Activated CD8-positive, alpha-beta memory T cell treated with anti-CD3 and anti-CD28 coated beads, Interleukin-2, amount 50 U/mL, for 24 hours (primary cell): Measurements from ENCODE around the gene CEACAM20.
"Not testable (repeated sequence)": the region's sequence is repeated elsewhere in the genome, so short reads cannot be mapped to it uniquely, and the experiment has no call there.

Experiments used
- DNase-seq: peaks from one replicate; pipeline ENCODE4 v3.0.0-alpha.2; 2020; ENCODE audit errors: extremely low read depth

The CEACAM20 gene

DNA sequence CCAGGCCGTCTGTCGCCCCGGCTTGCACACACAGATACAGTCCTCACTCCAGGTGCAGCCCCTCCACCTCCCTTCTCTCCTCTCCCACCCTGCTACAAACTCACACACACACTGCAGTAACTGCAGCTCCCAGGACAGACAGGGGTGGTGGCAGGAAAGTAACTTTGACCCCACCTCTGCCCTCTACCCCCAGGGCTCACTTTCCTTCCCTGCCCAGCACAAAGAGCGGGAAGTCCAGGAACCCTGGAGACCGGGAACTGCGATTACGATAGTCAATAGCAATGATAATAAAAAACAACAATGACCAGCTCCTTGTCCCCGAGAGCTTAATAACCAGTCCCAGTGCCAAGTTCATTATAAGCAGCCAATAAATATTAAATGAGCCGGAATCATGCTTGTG, at the start of gene CEACAM20:
Gene CEACAM20 (minus strand): TSS at position 140 of the 400 bp plus-strand sequence. CDS start 166 bp downstream, outside the sequence.
- no peak for DNase-seq

DNA sequence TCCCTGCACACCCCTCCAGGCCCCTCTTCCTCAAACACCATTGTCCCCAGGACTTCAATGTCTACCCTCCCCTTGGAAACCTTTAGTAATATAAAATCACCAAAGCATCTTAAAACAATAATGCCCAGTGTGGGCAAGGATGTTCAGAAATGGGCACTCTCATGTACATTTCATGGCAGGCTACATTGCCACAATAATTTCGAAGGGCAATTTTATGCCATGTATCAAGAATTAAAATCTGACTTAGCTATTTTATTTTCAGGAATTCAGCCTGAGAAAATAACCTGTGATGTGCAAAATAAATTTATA, 48.0 kb upstream of the CEACAM20 start:
- no peak for DNase-seq

GRCh38 chr19:44576843-44577565, 47.5 kb upstream of the CEACAM20 start:
- DNase-seq, result no peak

- no peak for DNase-seq
Measured at GRCh38 chr19:44575116-44575700, 45.7 kb upstream of the CEACAM20 start.

DNA sequence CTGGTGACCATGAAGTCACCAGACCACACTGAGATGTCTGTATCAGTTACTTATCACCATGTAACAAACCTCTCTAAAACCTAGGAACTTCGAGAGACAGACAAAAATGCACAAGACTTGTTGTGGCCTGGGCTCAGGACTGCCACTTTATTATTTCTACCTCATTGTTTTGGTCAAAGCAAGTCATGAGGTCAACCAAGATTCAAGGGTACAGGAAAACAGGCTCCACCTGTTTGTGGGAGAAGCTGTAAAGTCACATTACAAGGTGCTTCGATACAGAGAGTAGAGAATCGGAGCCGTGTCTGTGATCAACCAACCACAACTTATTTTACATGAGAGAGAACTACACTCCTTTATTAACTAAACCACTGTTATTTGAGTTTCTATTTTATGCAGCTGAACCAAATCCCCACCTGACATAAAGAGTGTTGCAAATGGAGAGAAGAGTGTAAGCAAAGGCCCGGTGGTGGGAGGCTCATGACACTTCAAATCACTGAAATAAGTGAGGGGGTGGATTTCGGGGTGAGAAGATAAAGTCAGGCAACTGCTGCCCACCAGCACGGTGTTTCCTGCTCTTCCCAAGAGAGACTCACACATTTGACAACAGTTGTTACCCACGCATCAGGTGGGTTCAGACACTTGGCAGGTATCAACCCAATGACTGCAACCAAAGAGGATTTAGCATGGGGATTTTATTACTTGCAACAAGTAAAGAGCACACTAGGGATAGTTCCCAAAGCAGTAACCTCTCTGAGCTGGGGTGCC, 44.9 kb upstream of the CEACAM20 start:
- no peak for DNase-seq

DNA sequence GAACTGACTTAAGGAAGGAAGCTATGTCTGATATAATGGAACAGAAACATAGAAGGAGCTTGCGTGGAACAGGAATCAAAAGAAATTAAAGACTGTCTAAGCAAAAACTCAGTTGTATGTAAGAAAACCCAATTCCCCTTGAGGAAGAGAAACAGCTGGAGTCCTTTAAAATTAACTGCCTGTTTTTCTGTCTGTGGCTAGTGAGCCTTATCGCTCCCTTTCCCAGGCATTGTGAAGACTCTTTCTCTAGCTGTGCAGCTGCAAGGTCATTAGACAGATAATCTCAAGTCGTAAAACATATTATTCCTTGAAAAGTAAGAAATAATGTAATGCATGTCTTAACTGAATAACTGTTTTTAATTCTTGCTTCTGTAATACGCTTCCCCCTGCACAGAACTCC, 44.2 kb upstream of the CEACAM20 start:
- no peak for DNase-seq

DNA sequence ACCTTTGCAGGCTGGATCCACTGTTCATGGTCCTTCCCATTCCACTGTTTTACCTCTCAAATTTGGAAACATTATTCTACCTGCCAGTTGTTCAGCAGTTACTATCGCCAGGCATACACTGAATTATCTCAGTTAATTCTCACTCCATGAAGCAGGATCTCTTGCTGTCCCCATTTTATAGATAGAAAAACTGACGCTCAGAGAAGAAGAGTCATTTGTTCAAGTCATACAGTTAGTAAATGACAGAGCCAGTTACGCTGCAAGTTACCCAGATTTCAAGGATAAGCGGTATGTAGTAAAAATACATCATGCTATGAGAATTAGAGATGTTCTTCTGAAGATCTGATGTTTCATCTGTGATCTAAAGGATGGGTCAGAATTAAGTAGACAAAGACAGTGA, 43.7 kb upstream of the CEACAM20 start:
- no peak for DNase-seq

GRCh38 chr19:44572581-44572900, 43.1 kb upstream of the CEACAM20 start:
- DNase-seq, result no peak

DNA sequence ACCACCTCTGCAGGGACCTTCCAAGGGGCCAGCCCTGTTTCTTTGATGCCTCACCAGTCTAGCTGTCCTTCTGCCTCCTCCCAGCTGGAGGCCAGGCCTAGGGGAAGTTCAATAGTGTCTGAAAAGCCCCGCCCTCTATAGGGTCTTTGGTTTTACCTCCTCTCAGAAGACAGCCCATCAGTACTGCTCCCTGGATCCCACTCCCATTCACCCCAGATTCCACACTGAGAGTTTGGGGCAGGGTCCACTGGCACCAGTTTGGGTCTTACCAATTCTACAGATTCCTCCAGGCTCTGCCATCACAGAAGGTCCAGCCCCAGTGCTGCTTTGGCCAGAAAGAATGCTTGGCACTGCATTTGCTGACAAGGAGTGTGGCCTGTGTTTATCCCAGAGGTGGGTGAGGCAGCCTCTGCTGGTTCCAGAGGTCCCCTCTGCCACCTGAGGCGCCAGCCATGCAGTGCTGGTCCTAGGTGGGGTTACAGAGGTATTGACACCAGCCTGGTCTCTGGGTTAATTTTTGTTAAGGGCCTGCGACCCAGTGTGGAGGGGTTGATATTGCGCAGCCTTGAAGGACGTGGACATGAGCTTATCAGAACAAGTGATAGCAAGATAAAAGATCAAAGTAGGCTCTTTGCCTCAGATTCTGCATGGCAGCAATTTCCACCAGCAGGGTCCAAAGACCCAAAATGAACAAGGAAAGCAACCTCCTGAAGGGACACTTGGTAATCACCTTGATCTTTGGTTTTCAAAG, 42.5 kb upstream of the CEACAM20 start:
- no peak for DNase-seq

- DNase-seq, result no peak
Measured at GRCh38 chr19:44570984-44571684, 41.7 kb upstream of the CEACAM20 start.

DNA sequence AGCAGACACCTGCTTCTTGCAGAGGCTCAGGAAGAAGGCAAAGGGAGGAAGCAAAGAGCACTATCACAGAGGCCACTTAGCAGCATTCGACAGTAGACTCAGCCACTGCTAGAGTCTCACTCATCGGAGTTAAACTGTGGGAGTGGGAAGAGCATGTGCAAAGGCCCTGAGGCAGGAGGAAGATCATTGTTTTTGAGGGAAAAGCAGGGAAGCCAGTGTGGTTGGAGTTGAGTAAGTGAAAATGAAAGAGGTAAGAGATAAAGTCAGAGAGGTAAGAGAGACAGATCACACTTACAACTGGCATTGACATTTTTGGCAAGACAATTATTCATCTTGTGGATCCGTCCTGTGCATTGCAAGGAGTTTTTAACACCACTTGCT, 41.1 kb upstream of the CEACAM20 start:
- no peak for DNase-seq

- DNase-seq, result no peak
Measured at GRCh38 chr19:44567745-44568144, 38.3 kb upstream of the CEACAM20 start.

- no peak for DNase-seq
Measured at GRCh38 chr19:44566984-44567383, 37.5 kb upstream of the CEACAM20 start.

DNA sequence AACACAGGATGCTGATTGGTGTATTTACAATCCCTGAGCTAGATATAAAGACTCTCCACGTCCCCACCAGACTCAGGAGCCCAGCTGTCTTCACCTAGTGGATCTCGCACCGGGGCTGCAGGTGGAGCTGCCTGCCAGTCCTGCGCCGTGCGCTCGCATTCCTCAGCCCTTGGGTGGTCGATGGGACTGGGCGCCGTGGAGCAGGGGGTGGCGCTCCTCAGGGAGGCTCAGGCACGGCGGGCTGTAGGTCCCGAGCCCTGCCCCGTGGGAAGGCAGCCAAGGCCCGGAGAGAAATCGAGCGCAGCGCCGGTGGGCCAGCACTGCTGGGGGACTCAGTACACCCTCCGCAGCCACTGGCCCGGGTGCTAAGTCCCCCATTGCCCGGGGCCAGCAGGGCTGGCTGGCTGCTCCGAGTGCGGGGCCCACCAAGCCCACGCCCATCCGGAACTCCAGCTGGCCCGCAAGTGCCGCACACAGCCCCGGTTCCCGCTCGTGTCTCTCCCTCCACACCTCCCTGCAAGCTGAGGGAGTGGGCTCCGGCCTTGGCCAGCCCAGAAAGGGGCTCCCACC, 33.7 kb upstream of the CEACAM20 start:
- DNase-seq, result not testable (repeated sequence)

DNA sequence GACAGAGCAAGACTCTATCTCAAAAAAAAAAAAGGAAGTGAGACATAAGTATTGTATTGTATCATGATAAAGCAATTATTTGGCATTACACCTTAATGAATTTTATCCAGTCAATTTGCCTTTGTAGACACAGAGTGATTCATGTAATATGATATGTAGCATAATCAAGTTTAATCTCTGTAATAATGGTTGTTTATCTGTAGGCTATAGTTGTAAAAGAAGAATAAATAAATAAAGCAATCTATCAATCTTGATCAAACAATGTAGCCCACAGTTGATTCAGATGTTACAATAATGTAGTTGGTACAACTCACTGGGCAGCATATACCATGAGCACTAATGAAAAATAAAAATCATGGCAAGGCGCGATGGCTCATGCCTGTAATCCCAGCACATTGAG, 28.5 kb upstream of the CEACAM20 start:
- no peak for DNase-seq

- DNase-seq, result no peak
Measured at GRCh38 chr19:44554641-44555246, 25.3 kb upstream of the CEACAM20 start.

- DNase-seq, result no peak
Measured at GRCh38 chr19:44553478-44554171, 24.1 kb upstream of the CEACAM20 start.

DNA sequence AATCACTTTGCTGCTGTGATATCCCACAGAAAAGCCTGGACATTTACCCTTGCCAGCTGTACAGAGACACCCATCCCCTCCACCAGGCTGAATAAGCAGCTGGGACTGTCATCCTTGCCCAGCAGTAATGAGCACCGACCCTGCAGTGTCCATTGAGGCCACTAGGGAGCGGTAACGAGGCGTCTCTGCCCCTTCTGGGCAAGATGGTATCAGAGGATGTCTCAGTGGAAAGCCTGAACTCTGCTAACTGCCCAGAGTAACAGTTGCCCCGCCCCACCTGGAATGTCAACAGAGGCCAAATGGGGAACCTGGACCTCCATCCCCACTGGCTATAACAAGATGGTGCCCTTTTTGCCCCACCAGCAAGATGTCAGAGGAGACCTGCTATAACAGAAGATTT, 22.8 kb upstream of the CEACAM20 start:
- no peak for DNase-seq

DNA sequence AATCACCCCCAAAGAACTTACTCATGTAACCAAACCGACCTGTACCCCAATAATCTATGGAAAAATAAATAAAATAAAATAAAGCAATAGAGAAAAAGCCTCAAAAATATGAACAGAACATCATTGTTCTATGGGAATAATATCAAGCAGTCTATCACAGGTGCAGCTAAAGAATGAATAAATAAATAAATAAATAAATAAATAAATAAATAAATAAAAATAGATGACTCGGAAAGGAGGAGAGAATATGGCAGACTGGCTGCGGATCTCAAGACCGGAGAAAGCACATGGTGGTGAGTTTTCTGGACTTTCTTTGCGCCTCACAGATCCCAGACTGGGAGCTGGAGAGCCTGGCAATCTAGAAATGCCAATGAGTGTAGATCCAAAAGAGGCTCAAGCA, 22.4 kb upstream of the CEACAM20 start:
- no peak for DNase-seq

GRCh38 chr19:44550976-44551375, 21.5 kb upstream of the CEACAM20 start:
- DNase-seq, result not testable (repeated sequence)

GRCh38 chr19:44549507-44549906, 20.0 kb upstream of the CEACAM20 start:
- no peak for DNase-seq
